GM23338 (cell line): ENCODE data around the gene OR7G1. TPM values are rescaled to one million over a fixed set of nuclear protein-coding genes. Genes with fewer than 3 reads are reported as not detected.

Experiments
- ATAC-seq: fragments of 200-7000 bp; cut with Tn5 transposase; 3 replicates; pipeline ENCODE4 v1.9.1; 2020
- DNase-seq: peaks from one replicate; pipeline ENCODE4 v3.0.0-alpha.2; 2015; ENCODE audit warnings: low spot score
- H2AFZ ChIP-seq: fragments of 200-600 bp; sonication (generic); 2 replicates; pipeline ENCODE4 v1.8.0; 2016; ENCODE audit warnings: antibody characterized with exemption, mild to moderate bottlenecking, moderate library complexity
- H3F3A ChIP-seq: fragments of 200-600 bp; sonication (generic); replicated peaks from 2 replicates; pipeline ENCODE4 v1.8.0; 2017; ENCODE audit warnings: antibody characterized with exemption, mixed run types, low read depth
- H3K27ac ChIP-seq: fragments of 200-600 bp; sonication (generic); 2 replicates; pipeline ENCODE4 v1.6.1; 2016; ENCODE audit warnings: low read depth
- H3K27me3 ChIP-seq: fragments of 200-600 bp; sonication (generic); 2 replicates; pipeline ENCODE4 v1.8.0; 2016; ENCODE audit warnings: mild to moderate bottlenecking, mixed run types, moderate library complexity; ENCODE audit not compliant: insufficient read depth
- H3K36me3 ChIP-seq: fragments of 200-600 bp; sonication (generic); 2 replicates; pipeline ENCODE4 v1.8.0; 2016; ENCODE audit warnings: mild to moderate bottlenecking; ENCODE audit not compliant: insufficient read depth
- H3K4me1 ChIP-seq: fragments of 200-600 bp; sonication (generic); 2 replicates; pipeline ENCODE4 v1.8.0; 2016; ENCODE audit warnings: mild to moderate bottlenecking, moderate library complexity; ENCODE audit not compliant: insufficient read depth
- H3K4me2 ChIP-seq: fragments of 200-600 bp; sonication (generic); 2 replicates; pipeline ENCODE4 v1.7.1; 2017; ENCODE audit warnings: mixed run types
- H3K4me3 ChIP-seq: fragments of 200-600 bp; sonication (generic); 2 replicates; pipeline ENCODE4 v1.6.1; 2016; ENCODE audit warnings: mixed run types
- H3K79me2 ChIP-seq: fragments of 200-600 bp; sonication (generic); replicated peaks from 2 replicates; pipeline ENCODE4 v1.8.0; 2017; ENCODE audit warnings: mild to moderate bottlenecking; ENCODE audit not compliant: insufficient read depth
- H3K9me2 ChIP-seq: fragments of 200-600 bp; sonication (generic); 2 replicates; pipeline ENCODE4 v1.8.0; 2017; ENCODE audit not compliant: insufficient read depth
- H4K20me1 ChIP-seq: fragments of 200-600 bp; sonication (generic); replicated peaks from 2 replicates; pipeline ENCODE4 v1.8.0; 2017; ENCODE audit warnings: mild to moderate bottlenecking; ENCODE audit not compliant: insufficient read depth
- H3K27ac Mint-ChIP-seq: 2 replicates; pipeline ENCODE4 v1.8.0; 2020; ENCODE audit warnings: inconsistent platforms, mild to moderate bottlenecking, moderate library complexity, mixed read lengths
- H3K27me3 Mint-ChIP-seq: 3 replicates; pipeline ENCODE4 v1.8.0; 2022; ENCODE audit warnings: low read depth, mild to moderate bottlenecking, moderate library complexity, mixed read lengths, inconsistent platforms; ENCODE audit not compliant: insufficient read depth, poor library complexity
- H3K36me3 Mint-ChIP-seq: 3 replicates; pipeline ENCODE4 v1.8.0; 2021; ENCODE audit warnings: low read depth, mild to moderate bottlenecking, inconsistent platforms, moderate library complexity, mixed read lengths
- H3K4me1 Mint-ChIP-seq: 3 replicates; pipeline ENCODE4 v1.8.0; 2020; ENCODE audit warnings: mild to moderate bottlenecking, inconsistent platforms, mixed read lengths
- H3K4me3 Mint-ChIP-seq: 3 replicates; pipeline ENCODE4 v1.8.0; 2021; ENCODE audit warnings: moderate library complexity, mild to moderate bottlenecking, inconsistent platforms, mixed read lengths
- H3K9me3 Mint-ChIP-seq: 3 replicates; pipeline ENCODE4 v1.8.0; 2020; ENCODE audit warnings: moderate library complexity, mild to moderate bottlenecking, inconsistent platforms, mixed read lengths
- CREB1 ChIP-seq: fragments of 250-450 bp; sonication (Bioruptor Pico); IDR thresholded peaks from 2 replicates; pipeline ENCODE4 v1.5.0; 2020; ENCODE audit warnings: low read depth, mild to moderate bottlenecking, moderate library complexity
- EZH2 ChIP-seq: fragments of 200-600 bp; sonication (generic); IDR thresholded peaks from one replicate; pipeline ENCODE4 v1.8.0; 2017; ENCODE audit warnings: antibody characterized with exemption, mild to moderate bottlenecking, low read depth; ENCODE audit not compliant: unreplicated experiment
- EZH2phosphoT487 ChIP-seq: fragments of 200-600 bp; sonication (generic); IDR thresholded peaks from one replicate; pipeline ENCODE4 v1.8.1; 2018; ENCODE audit warnings: antibody characterized with exemption; ENCODE audit not compliant: unreplicated experiment
- JUNB ChIP-seq: IDR thresholded peaks from one replicate; pipeline ENCODE4 v1.6.1; 2016; ENCODE audit warnings: antibody characterized with exemption; ENCODE audit not compliant: unreplicated experiment
- NANOG ChIP-seq: IDR thresholded peaks from 2 replicates; pipeline ENCODE4 v1.6.1; 2016; ENCODE audit warnings: antibody characterized with exemption, borderline replicate concordance
- POLR2AphosphoS5 ChIP-seq: IDR thresholded peaks from 2 replicates; pipeline ENCODE4 v1.6.1; 2016; ENCODE audit warnings: antibody characterized with exemption, low read depth
- STAT1 ChIP-seq: IDR thresholded peaks from one replicate; pipeline ENCODE4 v1.6.1; 2016; ENCODE audit warnings: antibody characterized with exemption; ENCODE audit not compliant: unreplicated experiment
- ZNF114 ChIP-seq: fragments of 250-450 bp; sonication (Bioruptor Pico); IDR thresholded peaks from 2 replicates; pipeline ENCODE4 v1.5.0; 2020; ENCODE audit warnings: mild to moderate bottlenecking, moderate library complexity
- ZNF331 ChIP-seq: fragments of 250-450 bp; sonication (Bioruptor Pico); IDR thresholded peaks from 2 replicates; pipeline ENCODE4 v1.5.0; 2020; ENCODE audit warnings: low read depth, mild to moderate bottlenecking, moderate library complexity
- polyA plus RNA-seq: library from polyadenylated mRNA; unstranded; fragments of >200 nt; fragmentation: Nextera tagmentation; extraction: Ambion mirVana; gene quantifications from 2 replicates; pipeline ENCODE4 v1.2.1, GENCODE V29; 2016
- total RNA-seq: library from RNA; depleted of rRNA; stranded (reverse); fragments of >200 nt; shearing (Covaris generic); gene quantifications from 2 replicates; pipeline ENCODE4 v1.2.3, GENCODE V29; 2014
- TF ChIP-seq, protein P1 (sequence below): fragments of 250-450 bp; sonication (Bioruptor Pico); IDR thresholded peaks from 2 replicates; pipeline ENCODE4 v1.5.0; 2020; ENCODE audit warnings: mild to moderate bottlenecking, moderate library complexity
- TF ChIP-seq, protein P2 (sequence below), 2 experiments: fragments of 200-600 bp in 1 of 2; sonication (generic) in 1 of 2; conservative IDR thresholded peaks; 2 replicates each; pipeline versions ENCODE4 v1.5.1 to v1.6.1; 2016 to 2017; ENCODE audit warnings: antibody characterized with exemption in 2 of 2, low read depth in 2 of 2, mild to moderate bottlenecking in 2 of 2, moderate library complexity in 1 of 2
- TF ChIP-seq, protein P3 (sequence below): IDR thresholded peaks from one replicate; pipeline ENCODE4 v1.6.1; 2018; ENCODE audit warnings: antibody characterized with exemption; ENCODE audit not compliant: unreplicated experiment
- TF ChIP-seq, protein P4 (sequence below): IDR thresholded peaks from 2 replicates; pipeline ENCODE4 v1.6.1; 2016; ENCODE audit warnings: antibody characterized with exemption

The OR7G1 gene
- total and polyA plus RNA-seq, 2 experiments from 2014 or later: not detected

- no peak for TF ChIP-seq EZH2phosphoT487
These were observed 8.2 kb downstream of the OR7G1 start, which contains the start of gene OR7G2 (continued) for GRCh38 chr19:9107375-9107774.

DNA sequence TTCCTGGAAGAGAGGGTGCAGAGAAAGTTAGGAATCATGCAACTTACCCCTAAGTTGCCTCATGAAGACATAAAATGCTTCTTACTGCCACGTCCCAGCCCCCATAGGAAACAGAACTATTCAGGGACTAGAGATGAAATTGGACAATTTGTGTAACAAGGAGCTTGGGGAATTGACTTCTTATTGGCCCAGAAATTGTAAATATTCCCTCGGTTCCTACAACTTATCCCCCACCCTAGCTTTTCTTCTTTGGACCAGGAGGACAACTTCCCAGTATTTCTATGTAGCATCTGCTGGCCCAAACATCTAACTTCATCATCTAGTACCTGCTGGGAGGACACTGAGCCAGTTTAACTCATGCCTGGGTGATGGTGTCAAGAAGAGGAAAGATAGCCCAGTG lies 28.8 kb downstream of the OR7G1 start, which contains the start of gene OR1M1:
Gene OR1M1, plus strand, starts transcription at position 301 of the 400 bp plus-strand sequence. CDS start 6,184 bp downstream, outside the sequence.
- H3K4me1 Mint-ChIP-seq: no peaks in the 10 kb centered on the region
- no peak within 1 kb of the TSS for H3K27ac Mint-ChIP-seq
- Histone ChIP-seq H2AFZ (no peak within 1 kb of the TSS), H3K36me3 (no peaks in the 10 kb centered on the region), H3K79me2 (no peaks in the 10 kb centered on the region), H4K20me1 (no peaks in the 10 kb centered on the region), H3F3A (no peaks in the 10 kb centered on the region), H3K4me2 (no peak within 1 kb of the TSS), H3K9me2 (no peaks in the 10 kb centered on the region), H3K4me3 (no peak within 1 kb of the TSS), H3K27me3 (no peaks in the 10 kb centered on the region), H3K27ac (no peak within 1 kb of the TSS), H3K4me1 (no peaks in the 10 kb centered on the region)
- H3K27me3 Mint-ChIP-seq: peaks cover 6% of the 10 kb centered on the region
- peaks cover 92% of the 10 kb centered on the region for H3K9me3 Mint-ChIP-seq
- no peak within 1 kb of the TSS for H3K4me3 Mint-ChIP-seq
- TF ChIP-seq CREB1 (CRISPR knock-in tag) (no peak), EZH2 (no peak), EZH2phosphoT487 (no peak), NANOG (no peak), ZNF114 (CRISPR knock-in tag) (no peak), JUNB (no peak), ZNF331 (CRISPR knock-in tag) (no peak), STAT1 (no peak), POLR2AphosphoS5 (no peak)
- TF ChIP-seq, protein P1, sequence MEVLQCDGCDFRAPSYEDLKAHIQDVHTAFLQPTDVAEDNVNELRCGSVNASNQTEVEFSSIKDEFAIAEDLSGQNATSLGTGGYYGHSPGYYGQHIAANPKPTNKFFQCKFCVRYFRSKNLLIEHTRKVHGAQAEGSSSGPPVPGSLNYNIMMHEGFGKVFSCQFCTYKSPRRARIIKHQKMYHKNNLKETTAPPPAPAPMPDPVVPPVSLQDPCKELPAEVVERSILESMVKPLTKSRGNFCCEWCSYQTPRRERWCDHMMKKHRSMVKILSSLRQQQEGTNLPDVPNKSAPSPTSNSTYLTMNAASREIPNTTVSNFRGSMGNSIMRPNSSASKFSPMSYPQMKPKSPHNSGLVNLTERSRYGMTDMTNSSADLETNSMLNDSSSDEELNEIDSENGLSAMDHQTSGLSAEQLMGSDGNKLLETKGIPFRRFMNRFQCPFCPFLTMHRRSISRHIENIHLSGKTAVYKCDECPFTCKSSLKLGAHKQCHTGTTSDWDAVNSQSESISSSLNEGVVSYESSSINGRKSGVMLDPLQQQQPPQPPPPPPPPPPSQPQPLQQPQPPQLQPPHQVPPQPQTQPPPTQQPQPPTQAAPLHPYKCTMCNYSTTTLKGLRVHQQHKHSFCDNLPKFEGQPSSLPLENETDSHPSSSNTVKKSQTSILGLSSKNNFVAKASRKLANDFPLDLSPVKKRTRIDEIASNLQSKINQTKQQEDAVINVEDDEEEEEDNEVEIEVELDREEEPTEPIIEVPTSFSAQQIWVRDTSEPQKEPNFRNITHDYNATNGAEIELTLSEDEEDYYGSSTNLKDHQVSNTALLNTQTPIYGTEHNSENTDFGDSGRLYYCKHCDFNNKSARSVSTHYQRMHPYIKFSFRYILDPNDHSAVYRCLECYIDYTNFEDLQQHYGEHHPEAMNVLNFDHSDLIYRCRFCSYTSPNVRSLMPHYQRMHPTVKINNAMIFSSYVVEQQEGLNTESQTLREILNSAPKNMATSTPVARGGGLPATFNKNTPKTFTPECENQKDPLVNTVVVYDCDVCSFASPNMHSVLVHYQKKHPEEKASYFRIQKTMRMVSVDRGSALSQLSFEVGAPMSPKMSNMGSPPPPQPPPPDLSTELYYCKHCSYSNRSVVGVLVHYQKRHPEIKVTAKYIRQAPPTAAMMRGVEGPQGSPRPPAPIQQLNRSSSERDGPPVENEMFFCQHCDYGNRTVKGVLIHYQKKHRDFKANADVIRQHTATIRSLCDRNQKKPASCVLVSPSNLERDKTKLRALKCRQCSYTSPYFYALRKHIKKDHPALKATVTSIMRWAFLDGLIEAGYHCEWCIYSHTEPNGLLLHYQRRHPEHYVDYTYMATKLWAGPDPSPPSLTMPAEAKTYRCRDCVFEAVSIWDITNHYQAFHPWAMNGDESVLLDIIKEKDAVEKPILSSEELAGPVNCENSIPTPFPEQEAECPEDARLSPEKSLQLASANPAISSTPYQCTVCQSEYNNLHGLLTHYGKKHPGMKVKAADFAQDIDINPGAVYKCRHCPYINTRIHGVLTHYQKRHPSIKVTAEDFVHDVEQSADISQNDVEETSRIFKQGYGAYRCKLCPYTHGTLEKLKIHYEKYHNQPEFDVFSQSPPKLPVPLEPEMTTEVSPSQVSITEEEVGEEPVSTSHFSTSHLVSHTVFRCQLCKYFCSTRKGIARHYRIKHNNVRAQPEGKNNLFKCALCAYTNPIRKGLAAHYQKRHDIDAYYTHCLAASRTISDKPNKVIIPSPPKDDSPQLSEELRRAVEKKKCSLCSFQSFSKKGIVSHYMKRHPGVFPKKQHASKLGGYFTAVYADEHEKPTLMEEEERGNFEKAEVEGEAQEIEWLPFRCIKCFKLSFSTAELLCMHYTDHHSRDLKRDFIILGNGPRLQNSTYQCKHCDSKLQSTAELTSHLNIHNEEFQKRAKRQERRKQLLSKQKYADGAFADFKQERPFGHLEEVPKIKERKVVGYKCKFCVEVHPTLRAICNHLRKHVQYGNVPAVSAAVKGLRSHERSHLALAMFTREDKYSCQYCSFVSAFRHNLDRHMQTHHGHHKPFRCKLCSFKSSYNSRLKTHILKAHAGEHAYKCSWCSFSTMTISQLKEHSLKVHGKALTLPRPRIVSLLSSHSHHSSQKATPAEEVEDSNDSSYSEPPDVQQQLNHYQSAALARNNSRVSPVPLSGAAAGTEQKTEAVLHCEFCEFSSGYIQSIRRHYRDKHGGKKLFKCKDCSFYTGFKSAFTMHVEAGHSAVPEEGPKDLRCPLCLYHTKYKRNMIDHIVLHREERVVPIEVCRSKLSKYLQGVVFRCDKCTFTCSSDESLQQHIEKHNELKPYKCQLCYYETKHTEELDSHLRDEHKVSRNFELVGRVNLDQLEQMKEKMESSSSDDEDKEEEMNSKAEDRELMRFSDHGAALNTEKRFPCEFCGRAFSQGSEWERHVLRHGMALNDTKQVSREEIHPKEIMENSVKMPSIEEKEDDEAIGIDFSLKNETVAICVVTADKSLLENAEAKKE (CRISPR knock-in tag): no peak
- TF ChIP-seq, protein P2, sequence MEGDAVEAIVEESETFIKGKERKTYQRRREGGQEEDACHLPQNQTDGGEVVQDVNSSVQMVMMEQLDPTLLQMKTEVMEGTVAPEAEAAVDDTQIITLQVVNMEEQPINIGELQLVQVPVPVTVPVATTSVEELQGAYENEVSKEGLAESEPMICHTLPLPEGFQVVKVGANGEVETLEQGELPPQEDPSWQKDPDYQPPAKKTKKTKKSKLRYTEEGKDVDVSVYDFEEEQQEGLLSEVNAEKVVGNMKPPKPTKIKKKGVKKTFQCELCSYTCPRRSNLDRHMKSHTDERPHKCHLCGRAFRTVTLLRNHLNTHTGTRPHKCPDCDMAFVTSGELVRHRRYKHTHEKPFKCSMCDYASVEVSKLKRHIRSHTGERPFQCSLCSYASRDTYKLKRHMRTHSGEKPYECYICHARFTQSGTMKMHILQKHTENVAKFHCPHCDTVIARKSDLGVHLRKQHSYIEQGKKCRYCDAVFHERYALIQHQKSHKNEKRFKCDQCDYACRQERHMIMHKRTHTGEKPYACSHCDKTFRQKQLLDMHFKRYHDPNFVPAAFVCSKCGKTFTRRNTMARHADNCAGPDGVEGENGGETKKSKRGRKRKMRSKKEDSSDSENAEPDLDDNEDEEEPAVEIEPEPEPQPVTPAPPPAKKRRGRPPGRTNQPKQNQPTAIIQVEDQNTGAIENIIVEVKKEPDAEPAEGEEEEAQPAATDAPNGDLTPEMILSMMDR (conservative IDR thresholded peaks at IDR 0.05; ENCODE audit: low read depth in 2 of 2): no peak
- TF ChIP-seq, protein P3, sequence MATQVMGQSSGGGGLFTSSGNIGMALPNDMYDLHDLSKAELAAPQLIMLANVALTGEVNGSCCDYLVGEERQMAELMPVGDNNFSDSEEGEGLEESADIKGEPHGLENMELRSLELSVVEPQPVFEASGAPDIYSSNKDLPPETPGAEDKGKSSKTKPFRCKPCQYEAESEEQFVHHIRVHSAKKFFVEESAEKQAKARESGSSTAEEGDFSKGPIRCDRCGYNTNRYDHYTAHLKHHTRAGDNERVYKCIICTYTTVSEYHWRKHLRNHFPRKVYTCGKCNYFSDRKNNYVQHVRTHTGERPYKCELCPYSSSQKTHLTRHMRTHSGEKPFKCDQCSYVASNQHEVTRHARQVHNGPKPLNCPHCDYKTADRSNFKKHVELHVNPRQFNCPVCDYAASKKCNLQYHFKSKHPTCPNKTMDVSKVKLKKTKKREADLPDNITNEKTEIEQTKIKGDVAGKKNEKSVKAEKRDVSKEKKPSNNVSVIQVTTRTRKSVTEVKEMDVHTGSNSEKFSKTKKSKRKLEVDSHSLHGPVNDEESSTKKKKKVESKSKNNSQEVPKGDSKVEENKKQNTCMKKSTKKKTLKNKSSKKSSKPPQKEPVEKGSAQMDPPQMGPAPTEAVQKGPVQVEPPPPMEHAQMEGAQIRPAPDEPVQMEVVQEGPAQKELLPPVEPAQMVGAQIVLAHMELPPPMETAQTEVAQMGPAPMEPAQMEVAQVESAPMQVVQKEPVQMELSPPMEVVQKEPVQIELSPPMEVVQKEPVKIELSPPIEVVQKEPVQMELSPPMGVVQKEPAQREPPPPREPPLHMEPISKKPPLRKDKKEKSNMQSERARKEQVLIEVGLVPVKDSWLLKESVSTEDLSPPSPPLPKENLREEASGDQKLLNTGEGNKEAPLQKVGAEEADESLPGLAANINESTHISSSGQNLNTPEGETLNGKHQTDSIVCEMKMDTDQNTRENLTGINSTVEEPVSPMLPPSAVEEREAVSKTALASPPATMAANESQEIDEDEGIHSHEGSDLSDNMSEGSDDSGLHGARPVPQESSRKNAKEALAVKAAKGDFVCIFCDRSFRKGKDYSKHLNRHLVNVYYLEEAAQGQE: no peak
- TF ChIP-seq, protein P4, sequence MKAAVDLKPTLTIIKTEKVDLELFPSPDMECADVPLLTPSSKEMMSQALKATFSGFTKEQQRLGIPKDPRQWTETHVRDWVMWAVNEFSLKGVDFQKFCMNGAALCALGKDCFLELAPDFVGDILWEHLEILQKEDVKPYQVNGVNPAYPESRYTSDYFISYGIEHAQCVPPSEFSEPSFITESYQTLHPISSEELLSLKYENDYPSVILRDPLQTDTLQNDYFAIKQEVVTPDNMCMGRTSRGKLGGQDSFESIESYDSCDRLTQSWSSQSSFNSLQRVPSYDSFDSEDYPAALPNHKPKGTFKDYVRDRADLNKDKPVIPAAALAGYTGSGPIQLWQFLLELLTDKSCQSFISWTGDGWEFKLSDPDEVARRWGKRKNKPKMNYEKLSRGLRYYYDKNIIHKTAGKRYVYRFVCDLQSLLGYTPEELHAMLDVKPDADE: no peak
- H3K36me3 Mint-ChIP-seq: peaks cover 40% of the 10 kb centered on the region; the same call in 2 of the 3 replicates
- no peak for DNase-seq
- ATAC-seq: no peak
